Suprapubic skin (tissue), 4 donors: ENCODE results near the gene DOCK8.

Source experiments
- EP300 ChIP-seq: sonication (generic); formaldehyde crosslinking; IDR thresholded peaks from one replicate; pipeline ENCODE4 v1.6.1; 2017; ENCODE audit warnings: antibody characterized with exemption
- POLR2A ChIP-seq, 2 donors: fragments of 450-650 bp; IDR thresholded peaks; one replicate each; pipeline ENCODE4 v1.6.1; 2017; ENCODE audit warnings: antibody characterized with exemption in 2 of 2, mild to moderate bottlenecking in 2 of 2, moderate library complexity in 2 of 2
- POLR2AphosphoS5 ChIP-seq, 3 donors: sonication (generic); formaldehyde crosslinking; IDR thresholded peaks; one replicate each; pipeline ENCODE4 v1.6.1; 2017; ENCODE audit warnings: antibody characterized with exemption in 3 of 3
- TF ChIP-seq, protein P1 (sequence below), 2 donors: fragments of 200-600 bp in 1 of 2; fragments of 450-650 bp in 1 of 2; sonication (generic) in 1 of 2; IDR thresholded peaks; one replicate each; pipeline ENCODE4 v1.5.1; 2016 to 2019; ENCODE audit warnings: antibody characterized with exemption in 2 of 2, mild to moderate bottlenecking in 1 of 2, moderate library complexity in 1 of 2

DNA sequence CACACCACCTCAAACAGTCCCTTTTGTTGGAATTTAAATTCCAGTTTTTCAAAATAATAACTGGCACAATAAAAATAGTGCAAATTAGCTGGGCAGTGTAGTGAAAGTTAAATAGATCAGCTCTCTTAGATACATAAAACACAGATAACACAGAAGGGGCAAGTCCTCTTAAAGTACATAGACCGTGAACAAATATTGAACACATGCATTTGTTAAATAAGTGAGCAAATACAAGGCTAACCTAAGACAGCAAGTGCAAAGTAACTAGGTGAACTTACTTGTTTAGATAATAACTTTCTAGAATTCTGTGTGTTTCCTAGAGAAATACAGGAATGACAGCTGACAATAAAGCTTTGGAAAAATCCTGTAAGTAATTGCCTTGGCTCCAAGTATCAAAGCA, 280.1 kb downstream of the DOCK8 start:
- TF ChIP-seq, protein P1, sequence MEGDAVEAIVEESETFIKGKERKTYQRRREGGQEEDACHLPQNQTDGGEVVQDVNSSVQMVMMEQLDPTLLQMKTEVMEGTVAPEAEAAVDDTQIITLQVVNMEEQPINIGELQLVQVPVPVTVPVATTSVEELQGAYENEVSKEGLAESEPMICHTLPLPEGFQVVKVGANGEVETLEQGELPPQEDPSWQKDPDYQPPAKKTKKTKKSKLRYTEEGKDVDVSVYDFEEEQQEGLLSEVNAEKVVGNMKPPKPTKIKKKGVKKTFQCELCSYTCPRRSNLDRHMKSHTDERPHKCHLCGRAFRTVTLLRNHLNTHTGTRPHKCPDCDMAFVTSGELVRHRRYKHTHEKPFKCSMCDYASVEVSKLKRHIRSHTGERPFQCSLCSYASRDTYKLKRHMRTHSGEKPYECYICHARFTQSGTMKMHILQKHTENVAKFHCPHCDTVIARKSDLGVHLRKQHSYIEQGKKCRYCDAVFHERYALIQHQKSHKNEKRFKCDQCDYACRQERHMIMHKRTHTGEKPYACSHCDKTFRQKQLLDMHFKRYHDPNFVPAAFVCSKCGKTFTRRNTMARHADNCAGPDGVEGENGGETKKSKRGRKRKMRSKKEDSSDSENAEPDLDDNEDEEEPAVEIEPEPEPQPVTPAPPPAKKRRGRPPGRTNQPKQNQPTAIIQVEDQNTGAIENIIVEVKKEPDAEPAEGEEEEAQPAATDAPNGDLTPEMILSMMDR (IDR thresholded peaks at IDR 0.05) = no peak
- no peak for TF ChIP-seq POLR2A (IDR thresholded peaks at IDR 0.05)
- TF ChIP-seq POLR2AphosphoS5 (IDR thresholded peaks at IDR 0.05) = no peak
- TF ChIP-seq EP300 = no peak
